K562 (cell line): Measurements from ENCODE around the gene IPCEF1.

ENCODE experiments used
- CREB1 ChIP-seq, 2 experiments: sonication (generic) in 1 of 2; formaldehyde crosslinking in 1 of 2; IDR thresholded peaks; 2 replicates each; pipeline versions ENCODE4 v1.6.1 to v1.8.0; 2012 to 2022; ENCODE audit warnings: inconsistent platforms in 1 of 2, mild to moderate bottlenecking in 1 of 2, missing genetic modification reagents in 1 of 2, moderate library complexity in 1 of 2
- CTBP1 ChIP-seq: fragments of 450-650 bp; IDR thresholded peaks from 2 replicates; pipeline ENCODE4 v1.6.1; 2016; ENCODE audit warnings: borderline replicate concordance
- EGR1 ChIP-seq: fragments of 450-650 bp; conservative IDR thresholded peaks from 2 replicates; pipeline ENCODE4 v1.6.1; 2017; ENCODE audit warnings: mild to moderate bottlenecking
- EP300 ChIP-seq: IDR thresholded peaks from 2 replicates; pipeline ENCODE4 v1.6.1; 2012; ENCODE audit warnings: low read length, improper control_type of control experiment
- FOXK1 ChIP-seq: sonication (generic); formaldehyde crosslinking; IDR thresholded peaks from 2 replicates; pipeline ENCODE4 v1.8.0; 2022; ENCODE audit warnings: missing genetic modification reagents, mild to moderate bottlenecking, borderline replicate concordance
- HCFC1 ChIP-seq: IDR thresholded peaks from 2 replicates; pipeline ENCODE4 v1.6.1; 2012; ENCODE audit warnings: low read depth, low read length, improper control_type of control experiment
- NR3C1 ChIP-seq: sonication (generic); formaldehyde crosslinking; IDR thresholded peaks from 2 replicates; pipeline ENCODE4 v1.8.1; 2022; ENCODE audit warnings: missing genetic modification reagents
- SP1 ChIP-seq: sonication (generic); formaldehyde crosslinking; IDR thresholded peaks from 2 replicates; pipeline ENCODE4 v1.8.1; 2022; ENCODE audit warnings: mild to moderate bottlenecking, missing genetic modification reagents
- ZNF124 ChIP-seq: sonication (generic); formaldehyde crosslinking; IDR thresholded peaks from 2 replicates; pipeline ENCODE4 v1.8.1; 2022; ENCODE audit warnings: missing genetic modification reagents

GRCh38 chr6:154406301-154406700 is 49.7 kb upstream of the IPCEF1 start:
- TF ChIP-seq CTBP1 (no peak), EGR1 (no peak), HCFC1 (no peak), SP1 (CRISPR knock-in tag) (no peak), CREB1 (IDR thresholded peaks at IDR 0.05) (no peak), CREB1 (CRISPR knock-in tag; IDR thresholded peaks at IDR 0.05) (no peak), NR3C1 (no peak), EP300 (no peak), FOXK1 (CRISPR knock-in tag) (no peak), ZNF124 (no peak)
